Body of pancreas (tissue), 4 donors: ENCODE data around the gene KCTD10. TPM values are rescaled to one million over a fixed set of nuclear protein-coding genes. Genes with fewer than 3 reads are reported as not detected.

ENCODE experiments used
- ATAC-seq: fragments of 150-250 bp; one replicate; pipeline ENCODE4 v1.9.1; 2016
- DNase-seq, 4 donors: peaks; one replicate each; pipeline ENCODE4 v3.0.0-alpha.2; 2019
- H3K27ac ChIP-seq, 4 donors: fragments of 200-600 bp; sonication (generic); 1 replicate in 3 of 4; 2 replicates in 1 of 4; pipeline versions ENCODE4 v1.5.1 to v1.6.1; 2016 to 2019; ENCODE audit warnings: mild to moderate bottlenecking in 1 of 4, mixed read lengths in 1 of 4, moderate library complexity in 1 of 4
- H3K27me3 ChIP-seq, 2 donors: fragments of 200-600 bp; sonication (generic); one replicate each; pipeline ENCODE4 v1.6.0; 2016; ENCODE audit warnings: mild to moderate bottlenecking in 1 of 2
- H3K36me3 ChIP-seq, 2 donors: fragments of 200-600 bp; sonication (generic); replicated peaks in 1 of 2; 2 replicates each; pipeline ENCODE4 v1.5.1; 2016; ENCODE audit warnings: low read depth in 2 of 2; ENCODE audit not compliant: insufficient read depth in 1 of 2
- H3K4me1 ChIP-seq: fragments of 200-600 bp; sonication (generic); one replicate; pipeline ENCODE4 v1.6.0; 2016
- H3K4me3 ChIP-seq, 2 donors: fragments of 200-600 bp; sonication (generic); 1 replicate in 1 of 2; 2 replicates in 1 of 2; pipeline ENCODE4 v1.5.1; 2016 to 2019
- H3K9me3 ChIP-seq, 3 donors: fragments of 200-600 bp; sonication (generic); 1 replicate in 2 of 3; 2 replicates in 1 of 3; pipeline ENCODE4 v1.5.1; 2016
- CTCF ChIP-seq, 7 experiments: fragments of 450-650 bp in 4 of 7; fragments of 200-600 bp in 3 of 7; sonication (generic) in 3 of 7; IDR thresholded peaks; one replicate each; pipeline ENCODE4 v1.5.1; 2016 to 2019; ENCODE audit warnings: antibody characterized with exemption in 7 of 7
- POLR2A ChIP-seq, 3 donors: fragments of 450-650 bp; IDR thresholded peaks; one replicate each; pipeline ENCODE4 v1.6.1; 2016; ENCODE audit warnings: antibody characterized with exemption in 3 of 3, mild to moderate bottlenecking in 2 of 3
- WGBS, 2 donors: methylation state at CpG; one replicate each; pipeline ENCODE4 v1.1.5; 2017; 5-methylcytosine and 5-hydroxymethylcytosine counted together
- intact Hi-C: fragments of 100-400 bp; cut with DNase I; formaldehyde crosslinking; loops from one replicate; pipeline ENCODE4 v1.15.1; 2023
- total RNA-seq, 2 donors: library from RNA; depleted of rRNA; stranded (reverse); fragments of >200 nt; gene quantifications; one replicate each; pipeline ENCODE4 v1.1.0, GENCODE V29; 2016

KCTD10 gene
- total RNA-seq, 2 donors from 2014 or later: 18.2 to 28.3 TPM

DNA sequence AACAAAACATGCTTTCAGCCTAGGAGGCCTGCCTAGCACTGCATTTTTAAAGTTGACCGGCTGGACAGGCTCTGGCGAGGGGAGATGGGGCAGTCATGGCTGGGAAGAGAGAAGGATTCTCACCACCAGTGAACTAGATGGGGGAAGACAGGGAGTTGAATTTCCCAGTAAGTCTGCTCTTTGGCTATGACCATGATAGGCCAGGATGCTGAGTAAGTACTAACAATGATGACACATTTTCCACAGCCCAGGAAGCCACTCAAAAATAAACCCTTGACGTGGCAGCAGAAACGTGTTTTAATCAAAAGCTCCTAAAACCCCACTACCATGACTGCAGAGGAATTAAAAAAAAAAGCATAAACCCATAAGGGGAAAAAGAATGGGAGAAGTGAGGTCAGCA is 19.0 kb downstream of the KCTD10 start:
- Histone ChIP-seq H3K36me3 (peaks cover 0 to 13% of the 10 kb centered on the region in 2 donors), H3K9me3 (no peaks in the 10 kb centered on the region), H3K4me3 (no peak overlapping the region), H3K4me1 (peaks cover 26% of the 10 kb centered on the region), H3K27me3 (no peaks in the 10 kb centered on the region), H3K27ac (no peak overlapping the region)
- intact Hi-C loops: no loop called here
- TF ChIP-seq POLR2A (IDR thresholded peaks at IDR 0.05): no peak
- no peak for TF ChIP-seq CTCF (IDR thresholded peaks at IDR 0.05)
- ATAC-seq (no peak), DNase-seq (no peak)
- 70 to 73% methylated on average over 4 of the region's 4 CpGs for WGBS, 2 donors

- no peak overlapping the region for H3K27ac ChIP-seq
- TF ChIP-seq CTCF (IDR thresholded peaks at IDR 0.05) (no peak), POLR2A (IDR thresholded peaks at IDR 0.05) (no peak)
These were observed 21.4 kb downstream of the KCTD10 start for GRCh38 chr12:109455706-109456105.

GRCh38 chr12:109452489-109452888 is 24.6 kb downstream of the KCTD10 start:
- H3K9me3 ChIP-seq: no peaks in the 10 kb centered on the region
- no peaks in the 10 kb centered on the region for H3K27me3 ChIP-seq
- TF ChIP-seq CTCF (IDR thresholded peaks at IDR 0.05): no peak
- TF ChIP-seq POLR2A (IDR thresholded peaks at IDR 0.05): no peak
- ATAC-seq: no peak
- no peaks in the 10 kb centered on the region for H3K4me1 ChIP-seq
- H3K4me3 ChIP-seq: no peak overlapping the region
- intact Hi-C loops: no loop called here
- 62 to 75% methylated on average over 2 of the region's 2 CpGs for WGBS, 2 donors
- DNase-seq: no peak
- H3K27ac ChIP-seq: no peak overlapping the region
- peaks cover 0 to 19% of the 10 kb centered on the region in 2 donors for H3K36me3 ChIP-seq

More at GRCh38 chr12:109455706-109456105, 21.4 kb downstream of the KCTD10 start:
- H3K36me3 ChIP-seq: peaks cover 0 to 19% of the 10 kb centered on the region in 2 donors
- intact Hi-C loops: no loop called here
- no peak for DNase-seq
- no peak overlapping the region for H3K4me3 ChIP-seq
- H3K9me3 ChIP-seq: no peaks in the 10 kb centered on the region
- H3K4me1 ChIP-seq: peaks cover 4% of the 10 kb centered on the region
- 100% methylated on average over 1 of the region's 1 CpG for WGBS, 2 donors
- no peaks in the 10 kb centered on the region for H3K27me3 ChIP-seq
- ATAC-seq: no peak

DNA sequence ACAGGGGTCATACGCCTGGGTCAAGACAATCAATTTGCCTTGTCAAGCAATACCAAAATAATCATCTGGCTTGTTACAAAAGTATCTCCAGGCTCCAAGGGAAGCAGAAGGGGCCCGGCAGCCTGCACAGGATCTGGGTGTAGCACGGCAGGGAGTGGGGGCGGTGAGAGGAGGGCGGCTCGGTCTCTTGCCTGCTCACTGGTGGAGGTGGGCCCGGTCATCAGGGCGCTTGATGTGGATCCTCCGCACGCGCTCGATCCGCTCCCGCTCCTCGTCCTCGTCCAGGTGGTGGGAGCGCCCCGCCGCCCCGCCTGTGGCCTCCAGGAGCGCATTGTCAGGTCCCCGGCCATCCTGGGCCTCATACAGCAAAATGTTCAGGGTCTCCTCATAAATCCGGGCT is 25.7 kb downstream of the KCTD10 start:
- H3K4me3 ChIP-seq: no peak overlapping the region
- H3K27me3 ChIP-seq: no peaks in the 10 kb centered on the region
- peaks cover 0 to 17% of the 10 kb centered on the region in 2 donors for H3K36me3 ChIP-seq
- no peaks in the 10 kb centered on the region for H3K9me3 ChIP-seq
- 92 to 93% methylated on average over 22 to 23 of the region's 23 CpGs for WGBS, 2 donors
- ATAC-seq (no peak), DNase-seq (no peak)
- no peaks in the 10 kb centered on the region for H3K4me1 ChIP-seq
- TF ChIP-seq CTCF (IDR thresholded peaks at IDR 0.05) (no peak), POLR2A (IDR thresholded peaks at IDR 0.05) (no peak)
- no peak overlapping the region for H3K27ac ChIP-seq
- intact Hi-C loops: no loop called here

GRCh38 chr12:109450980-109451379 is 26.1 kb downstream of the KCTD10 start:
- DNase-seq (no peak), ATAC-seq (no peak)
- no peak overlapping the region for H3K27ac ChIP-seq
- no peak for TF ChIP-seq POLR2A (IDR thresholded peaks at IDR 0.05)
- TF ChIP-seq CTCF (IDR thresholded peaks at IDR 0.05): no peak
- no peak overlapping the region for H3K4me3 ChIP-seq
- 72 to 77% methylated on average over 4 of the region's 4 CpGs for WGBS, 2 donors
- peaks cover 0 to 15% of the 10 kb centered on the region in 2 donors for H3K36me3 ChIP-seq
- intact Hi-C loops: no loop called here
- H3K9me3 ChIP-seq: no peaks in the 10 kb centered on the region
- no peaks in the 10 kb centered on the region for H3K4me1 ChIP-seq
- H3K27me3 ChIP-seq: no peaks in the 10 kb centered on the region
